Dedifferentiated amniotic fluid mesenchymal stem cell (primary cell): ENCODE results near the gene WDR70.

Experiments
- DNase-seq: peaks from one replicate; pipeline ENCODE4 v3.0.0-alpha.2; 2016; ENCODE audit errors: extremely low spot score

Gene WDR70

GRCh38 chr5:37801521-37801920, 422.4 kb downstream of the WDR70 start:
- DNase-seq, result no peak
